AG10803 (cell line): Measurements from ENCODE around the gene CACNA1E.

Experiments used
- DNase-seq: peaks from one replicate; pipeline ENCODE4 v3.0.0; 2010; ENCODE audit warnings: low read depth
- H3K4me3 ChIP-seq: 2 replicates; pipeline ENCODE4 v1.5.1; 2011; ENCODE audit warnings: mild to moderate bottlenecking, low read length, control low read depth
- CTCF ChIP-seq: conservative IDR thresholded peaks from 2 replicates; pipeline ENCODE4 v1.5.1; 2011; ENCODE audit warnings: mild to moderate bottlenecking, low read length, control low read depth, inconsistent platforms

CACNA1E gene

GRCh38 chr1:181658581-181658980, 175.3 kb downstream of the CACNA1E start:
- H3K4me3 ChIP-seq = no peak overlapping the region
- no peak for DNase-seq
- TF ChIP-seq CTCF = no peak

- no peak overlapping the region for H3K4me3 ChIP-seq
- DNase-seq = no peak
- TF ChIP-seq CTCF = no peak
Measured at GRCh38 chr1:181659321-181659957, 176.1 kb downstream of the CACNA1E start.

- TF ChIP-seq CTCF = no peak
- no peak overlapping the region for H3K4me3 ChIP-seq
- DNase-seq = no peak
Measured at GRCh38 chr1:181660621-181661020, 177.3 kb downstream of the CACNA1E start.

GRCh38 chr1:181661569-181661968, 178.3 kb downstream of the CACNA1E start:
- DNase-seq = no peak

GRCh38 chr1:181662606-181663005, 179.3 kb downstream of the CACNA1E start:
- no peak overlapping the region for H3K4me3 ChIP-seq
- no peak for DNase-seq
- no peak for TF ChIP-seq CTCF

More at GRCh38 chr1:181661569-181661968, 178.3 kb downstream of the CACNA1E start:
- TF ChIP-seq CTCF = no peak
- H3K4me3 ChIP-seq = no peak overlapping the region

DNA sequence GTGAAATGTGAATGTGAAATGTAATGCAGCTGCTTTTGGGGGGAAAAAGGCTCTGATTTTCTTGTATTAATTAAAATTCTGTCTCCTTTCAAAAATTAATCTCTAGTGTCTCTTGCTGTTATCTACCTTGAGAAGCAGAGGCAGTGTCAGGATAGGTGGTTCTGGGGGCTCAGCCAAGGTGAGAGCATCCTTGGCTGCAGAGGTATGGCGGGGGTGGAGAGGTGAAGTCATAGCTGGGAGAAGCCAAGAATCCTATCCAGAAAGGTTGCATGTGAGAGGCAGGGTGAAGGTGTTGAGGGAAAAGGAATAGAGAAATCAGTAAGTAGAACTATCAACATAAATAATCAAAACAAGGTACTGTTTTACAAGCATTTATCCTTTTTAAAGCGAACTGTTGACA, 181.2 kb downstream of the CACNA1E start:
- TF ChIP-seq CTCF = no peak
- H3K4me3 ChIP-seq = no peak overlapping the region
- DNase-seq = no peak

DNA sequence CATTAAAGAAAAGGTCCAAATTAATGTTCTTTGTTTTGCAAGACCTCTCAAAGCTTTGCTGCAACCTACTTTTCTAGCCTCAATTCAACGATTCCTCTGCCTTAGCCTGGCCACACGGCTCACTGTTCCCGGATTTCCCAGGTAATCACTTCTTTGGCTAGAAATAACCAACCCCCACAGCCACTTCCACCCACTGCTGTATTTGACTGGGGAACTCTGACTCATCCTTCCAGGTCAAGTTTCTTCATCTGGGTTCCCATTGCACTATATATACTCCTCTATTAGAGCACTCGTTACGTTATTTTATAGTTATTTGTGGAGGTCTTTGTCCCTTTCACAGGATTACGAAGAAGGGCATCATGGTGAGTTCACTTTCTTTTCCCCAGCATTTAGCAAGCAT, 185.9 kb downstream of the CACNA1E start:
- no peak overlapping the region for H3K4me3 ChIP-seq
- no peak for TF ChIP-seq CTCF
- DNase-seq = no peak
